ENCODE data around the gene TUBAL3. TPM values are rescaled to one million over a fixed set of nuclear protein-coding genes. Genes with fewer than 3 reads are reported as not detected.
A peak's percentile ranks its signal among the peaks of the same experiment; 100 is the strongest.
"Not testable (repeated sequence)": the region's sequence is repeated elsewhere in the genome, so short reads cannot be mapped to it uniquely, and the experiment has no call there.

The TUBAL3 gene
- total and polyA plus RNA-seq, 8 donors = 0.08 to 0.14 (median 0.09) TPM; not detected in 5

DNA sequence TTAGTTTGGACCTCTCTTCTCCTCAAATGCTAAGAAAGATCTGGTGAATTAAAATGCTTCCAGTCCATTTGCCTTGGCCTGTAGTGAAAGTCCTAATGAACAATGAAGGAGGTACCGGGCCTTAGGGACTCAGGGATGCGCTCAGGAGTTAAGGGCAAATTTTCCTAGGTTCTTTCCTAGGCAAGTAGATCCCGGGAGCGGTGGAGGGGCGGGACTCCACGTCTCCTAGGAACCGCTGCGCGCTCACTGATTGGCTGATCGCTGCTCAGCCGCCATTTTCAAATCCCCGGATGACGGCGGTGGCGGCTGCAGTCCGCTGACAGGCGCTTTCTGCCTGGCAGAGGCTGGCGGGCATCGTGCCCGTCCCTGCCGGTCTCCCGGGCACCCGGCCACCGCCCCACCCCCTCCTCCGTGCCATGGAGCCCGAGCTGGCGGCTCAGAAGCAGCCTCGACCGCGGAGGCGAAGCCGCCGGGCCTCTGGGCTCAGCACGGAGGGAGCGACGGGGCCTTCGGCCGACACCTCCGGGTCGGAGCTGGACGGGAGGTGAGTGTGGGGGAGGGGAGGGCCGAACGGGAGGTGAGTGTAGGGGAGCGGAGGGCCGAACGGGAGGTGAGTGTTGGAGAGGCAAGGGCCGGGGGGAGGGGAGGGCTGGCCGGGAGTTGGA is 7.8 kb upstream of the TUBAL3 start, which contains the start of gene NET1:
NET1 (plus strand) TSS at position 281 of the 665 bp plus-strand sequence; CDS start at position 417, 136 bp downstream.
- Histone ChIP-seq H3K27me3 (no peaks in the 10 kb centered on the region), H3K4me1 (peaks cover 0 to 8% (median 5%) of the 10 kb centered on the region in 3 donors), H3K27ac (peak within 1 kb of the TSS; percentile 57 to 82 (median 70)), H3K36me3 (no peaks in the 10 kb centered on the region), H3K9me3 (no peaks in the 10 kb centered on the region), H3K4me3 (peak within 1 kb of the TSS; percentile 21 to 65 (median 44))
- FAIRE-seq (no peak), ATAC-seq (peak; percentile 93 to 98 (median 97)), DNase-seq (peak; percentile 90 to 98 (median 96))
- intact Hi-C loops (cut with DNase I) = no loop called here
- TF ChIP-seq, protein P1, sequence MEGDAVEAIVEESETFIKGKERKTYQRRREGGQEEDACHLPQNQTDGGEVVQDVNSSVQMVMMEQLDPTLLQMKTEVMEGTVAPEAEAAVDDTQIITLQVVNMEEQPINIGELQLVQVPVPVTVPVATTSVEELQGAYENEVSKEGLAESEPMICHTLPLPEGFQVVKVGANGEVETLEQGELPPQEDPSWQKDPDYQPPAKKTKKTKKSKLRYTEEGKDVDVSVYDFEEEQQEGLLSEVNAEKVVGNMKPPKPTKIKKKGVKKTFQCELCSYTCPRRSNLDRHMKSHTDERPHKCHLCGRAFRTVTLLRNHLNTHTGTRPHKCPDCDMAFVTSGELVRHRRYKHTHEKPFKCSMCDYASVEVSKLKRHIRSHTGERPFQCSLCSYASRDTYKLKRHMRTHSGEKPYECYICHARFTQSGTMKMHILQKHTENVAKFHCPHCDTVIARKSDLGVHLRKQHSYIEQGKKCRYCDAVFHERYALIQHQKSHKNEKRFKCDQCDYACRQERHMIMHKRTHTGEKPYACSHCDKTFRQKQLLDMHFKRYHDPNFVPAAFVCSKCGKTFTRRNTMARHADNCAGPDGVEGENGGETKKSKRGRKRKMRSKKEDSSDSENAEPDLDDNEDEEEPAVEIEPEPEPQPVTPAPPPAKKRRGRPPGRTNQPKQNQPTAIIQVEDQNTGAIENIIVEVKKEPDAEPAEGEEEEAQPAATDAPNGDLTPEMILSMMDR (IDR thresholded peaks at IDR 0.05) = no peak
- 1% methylated on average over 48 of the region's 48 CpGs for WGBS, 2 donors

DNA sequence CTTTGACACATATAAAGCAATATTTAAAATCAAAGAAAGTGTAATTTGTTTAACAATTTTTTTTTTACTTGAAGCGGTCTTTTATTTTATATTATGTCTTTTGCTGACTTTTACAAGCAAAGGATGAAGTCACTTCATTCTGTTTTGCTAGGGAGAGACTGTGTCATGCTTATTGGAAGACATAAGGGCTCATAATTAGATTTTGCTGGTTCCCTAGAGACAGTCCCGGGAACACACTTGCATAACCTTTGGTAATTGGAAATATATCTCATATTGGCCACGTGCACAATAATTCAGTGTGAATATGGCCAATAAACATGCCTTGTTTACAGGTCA is 7.3 kb upstream of the TUBAL3 start:
- no peaks in the 10 kb centered on the region for H3K36me3 ChIP-seq
- no peak overlapping the region for H3K27ac ChIP-seq
- FAIRE-seq (no peak), DNase-seq (no peak), ATAC-seq (no peak)
- peaks cover 0 to 8% (median 5%) of the 10 kb centered on the region in 3 donors for H3K4me1 ChIP-seq
- H3K4me3 ChIP-seq = peak overlapping the region in 3 of 4 donors; percentile 42 to 65 (median 45)
- TF ChIP-seq, protein P1 (IDR thresholded peaks at IDR 0.05) = no peak
- WGBS, 2 donors = 16 to 17% methylated on average over 3 of the region's 3 CpGs
- intact Hi-C loops (cut with DNase I) = no loop called here
- no peaks in the 10 kb centered on the region for H3K27me3 ChIP-seq
- no peaks in the 10 kb centered on the region for H3K9me3 ChIP-seq

DNA sequence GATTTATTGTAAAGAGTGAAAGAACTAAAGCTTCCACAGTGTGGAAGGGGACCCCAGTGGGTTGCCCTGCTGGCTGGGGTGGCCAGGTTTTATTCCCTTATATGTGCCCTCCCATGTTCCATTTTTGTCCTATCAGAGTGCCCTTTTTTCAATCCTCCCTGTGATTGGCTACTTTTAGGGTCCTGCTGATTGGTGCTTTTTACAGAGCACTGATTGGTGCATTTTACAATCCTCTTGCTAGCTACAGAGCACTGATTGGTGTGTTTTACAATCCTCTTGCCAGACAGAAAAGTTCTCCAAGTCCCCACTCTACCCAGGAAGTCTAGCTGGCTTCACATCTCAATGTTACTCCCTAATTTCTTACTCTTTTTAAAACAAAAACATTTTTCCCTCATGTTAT is 6.2 kb upstream of the TUBAL3 start:
- ATAC-seq; FAIRE-seq; H3K27ac ChIP-seq; H3K27me3 ChIP-seq; intact Hi-C loops (cut with DNase I); H3K4me3 ChIP-seq; H3K4me1 ChIP-seq; H3K9me3 ChIP-seq; DNase-seq; H3K36me3 ChIP-seq: not testable (repeated sequence)

DNA sequence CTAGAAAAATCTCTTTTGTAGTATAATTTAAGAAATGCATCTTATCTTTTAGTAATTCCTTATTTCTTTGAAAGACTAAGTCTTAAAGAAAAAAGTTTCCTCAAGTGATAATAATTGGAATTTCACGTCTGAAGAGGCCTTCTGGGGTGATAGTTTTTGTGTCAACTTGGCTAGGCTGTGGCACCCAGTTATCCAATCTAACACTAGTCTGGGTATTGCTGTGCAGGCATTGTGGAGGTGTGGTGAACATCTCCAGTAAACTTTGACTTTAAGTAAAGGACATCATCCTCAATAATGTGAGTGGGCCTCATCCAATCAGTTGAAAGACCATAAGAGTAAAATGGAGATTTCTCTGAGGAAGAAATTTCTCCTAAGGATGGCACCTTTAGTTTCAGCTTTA is 2.3 kb upstream of the TUBAL3 start:
- Histone ChIP-seq H3K36me3 (no peaks in the 10 kb centered on the region), H3K4me1 (no peaks in the 10 kb centered on the region), H3K4me3 (no peak overlapping the region), H3K27me3 (no peaks in the 10 kb centered on the region), H3K9me3 (no peaks in the 10 kb centered on the region), H3K27ac (no peak overlapping the region)
- FAIRE-seq = no peak
- ATAC-seq = no peak
- TF ChIP-seq, protein P1 (IDR thresholded peaks at IDR 0.05) = no peak
- WGBS, 2 donors = 45 to 58% methylated on average over 1 of the region's 1 CpG
- DNase-seq = no peak
- intact Hi-C loops (cut with DNase I) = no loop called here

DNA sequence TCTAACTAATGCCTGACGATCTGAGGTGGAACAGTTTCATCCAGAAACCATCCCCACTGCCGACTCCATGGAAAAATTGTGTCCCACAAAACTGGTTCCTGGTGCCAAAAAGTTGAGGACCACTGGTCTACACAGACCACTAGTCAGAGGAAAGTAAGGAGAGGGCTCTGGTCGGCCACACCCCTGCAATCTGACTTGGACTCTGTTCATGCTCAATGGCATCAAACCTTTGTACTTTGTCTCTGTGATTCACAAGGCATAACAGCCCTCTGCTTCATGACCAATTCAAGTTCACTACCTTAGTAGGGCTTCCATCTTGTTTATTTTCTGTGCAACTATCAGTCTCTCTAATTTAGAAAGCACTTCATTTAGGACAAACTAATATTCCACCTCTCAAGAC is 1.8 kb downstream of the TUBAL3 start:
- no peak overlapping the region for H3K4me3 ChIP-seq
- no peak for FAIRE-seq
- no peak for ATAC-seq
- no peaks in the 10 kb centered on the region for H3K36me3 ChIP-seq
- WGBS, 2 donors = 84 to 95% methylated on average over 3 of the region's 3 CpGs
- DNase-seq = no peak
- no peaks in the 10 kb centered on the region for H3K27me3 ChIP-seq
- intact Hi-C loops (cut with DNase I) = no loop called here
- H3K27ac ChIP-seq = no peak overlapping the region
- H3K4me1 ChIP-seq = no peaks in the 10 kb centered on the region
- H3K9me3 ChIP-seq = no peaks in the 10 kb centered on the region
- TF ChIP-seq, protein P1 (IDR thresholded peaks at IDR 0.05) = no peak
